ENCODE data around the gene COG1.
A peak's percentile ranks its signal among the peaks of the same experiment; 100 is the strongest.

The COG1 gene

GRCh38 chr17:73230088-73230487 lies 37.2 kb downstream of the COG1 start:
- no peak for DNase-seq

GRCh38 chr17:73231395-73231794 lies 38.5 kb downstream of the COG1 start:
- DNase-seq = no peak

- DNase-seq = peak; percentile 94
Measured at GRCh38 chr17:73231841-73232586, 39.2 kb downstream of the COG1 start.

- DNase-seq = no peak
Measured at GRCh38 chr17:73232587-73233373, 39.9 kb downstream of the COG1 start.

- DNase-seq = no peak
Measured at GRCh38 chr17:73234736-73235135, 41.9 kb downstream of the COG1 start.

GRCh38 chr17:73237714-73238113 lies 44.9 kb downstream of the COG1 start:
- no peak for DNase-seq

GRCh38 chr17:73240561-73240960 lies 47.7 kb downstream of the COG1 start:
- DNase-seq = no peak

GRCh38 chr17:73247726-73248125 lies 54.9 kb downstream of the COG1 start:
- no peak for DNase-seq

- DNase-seq = no peak
Measured at GRCh38 chr17:73248532-73248931, 55.7 kb downstream of the COG1 start.

- no peak for DNase-seq
Measured at GRCh38 chr17:73249700-73250099, 56.8 kb downstream of the COG1 start.

GRCh38 chr17:73250851-73251640 lies 58.2 kb downstream of the COG1 start:
- DNase-seq = no peak

GRCh38 chr17:73251871-73252270 lies 59.0 kb downstream of the COG1 start:
- DNase-seq = no peak

GRCh38 chr17:73255671-73256181 lies 62.9 kb downstream of the COG1 start:
- DNase-seq = peak; percentile 17

- no peak for DNase-seq
Measured at GRCh38 chr17:73256220-73256619, 63.4 kb downstream of the COG1 start.

- no peak for DNase-seq
Measured at GRCh38 chr17:73257516-73257915, 64.7 kb downstream of the COG1 start.
